IMR-90 (cell line): ENCODE results near the gene UBE2J1. TPM values are rescaled to one million over a fixed set of nuclear protein-coding genes. Genes with fewer than 3 reads are reported as not detected.

Experiments
- ATAC-seq: fragments of 200-7000 bp; cut with Tn5 transposase; 2 replicates; pipeline ENCODE4 v1.9.1; 2020; ENCODE audit warnings: low read depth, mild to moderate bottlenecking, moderate library complexity
- BruUV-seq: library from RNA; stranded (reverse); fragments of 400-500 nt; replicated peaks from 2 replicates; lab custom pipeline; 2021; lab: Mats Ljungman, UMichigan
- CTCF ChIA-PET: fragments of 300-600 bp; formaldehyde crosslinking; extraction: SDS; loops from one replicate; lab custom pipeline; 2021; ENCODE audit warnings: antibody characterized with exemption; lab: Yijun Ruan, JAX
- POLR2A ChIA-PET: fragments of 300-600 bp; sonication (Branson Sonifier 250); formaldehyde crosslinking; loops from one replicate; lab custom pipeline; 2022; ENCODE audit warnings: antibody characterized with exemption; ENCODE audit not compliant: unreplicated experiment; lab: Charles Lee
- DNase-seq: peaks from one replicate; pipeline ENCODE4 v3.0.0; 2013
- H2AFZ ChIP-seq: replicated peaks from 2 replicates; pipeline ENCODE3; 2013; ENCODE audit warnings: low read length, mild to moderate bottlenecking; ENCODE audit not compliant: poor library complexity
- H2AK5ac ChIP-seq: 2 replicates; pipeline ENCODE4 v1.6.1; 2013; ENCODE audit warnings: low read depth, low read length, inconsistent platforms
- H2AK9ac ChIP-seq: replicated peaks from 2 replicates; pipeline ENCODE3; 2013; ENCODE audit warnings: mild to moderate bottlenecking, low read depth, low read length, moderate library complexity; ENCODE audit not compliant: poor library complexity
- H2BK120ac ChIP-seq: 2 replicates; pipeline ENCODE4 v1.6.1; 2013; ENCODE audit warnings: low read depth, low read length, inconsistent platforms
- H2BK15ac ChIP-seq: 3 replicates; pipeline ENCODE4 v1.6.1; 2013; ENCODE audit warnings: low read depth, low read length, inconsistent platforms
- H2BK20ac ChIP-seq: 2 replicates; pipeline ENCODE4 v1.6.1; 2013; ENCODE audit warnings: low read depth, mild to moderate bottlenecking, inconsistent platforms, low read length, moderate library complexity
- H2BK5ac ChIP-seq: 2 replicates; pipeline ENCODE4 v1.6.1; 2013; ENCODE audit warnings: mild to moderate bottlenecking, low read depth, low read length, inconsistent platforms; ENCODE audit not compliant: poor library complexity, severe bottlenecking
- H3K14ac ChIP-seq: replicated peaks from 2 replicates; pipeline ENCODE4 v1.6.1; 2013; ENCODE audit warnings: low read depth, low read length, inconsistent platforms
- H3K18ac ChIP-seq: 2 replicates; pipeline ENCODE4 v1.6.1; 2013; ENCODE audit warnings: low read depth, low read length, control low read depth
- H3K23ac ChIP-seq: 2 replicates; pipeline ENCODE4 v1.6.1; 2013; ENCODE audit warnings: low read depth, low read length, inconsistent platforms
- H3K27ac ChIP-seq: 2 replicates; pipeline ENCODE4 v1.5.1; 2013; ENCODE audit warnings: mild to moderate bottlenecking, control low read depth, low read length; ENCODE audit not compliant: insufficient read depth
- H3K27me3 ChIP-seq: 2 replicates; pipeline ENCODE4 v1.6.1; 2013; ENCODE audit warnings: low read length; ENCODE audit not compliant: control insufficient read depth, insufficient read depth
- H3K36me3 ChIP-seq: 2 replicates; pipeline ENCODE4 v1.6.1; 2013; ENCODE audit warnings: low read length, mixed read lengths; ENCODE audit not compliant: control insufficient read depth, insufficient read depth
- H3K4ac ChIP-seq: 2 replicates; pipeline ENCODE4 v1.6.1; 2013; ENCODE audit warnings: low read depth, low read length, inconsistent platforms
- H3K4me1 ChIP-seq: 2 replicates; pipeline ENCODE4 v1.6.1; 2013; ENCODE audit warnings: low read length, mixed read lengths; ENCODE audit not compliant: control insufficient read depth, insufficient read depth
- H3K4me2 ChIP-seq: 2 replicates; pipeline ENCODE4 v1.6.1; 2013; ENCODE audit warnings: low read depth, mild to moderate bottlenecking, control low read depth, low read length, moderate library complexity
- H3K4me3 ChIP-seq: 2 replicates; pipeline ENCODE4 v1.5.1; 2013; ENCODE audit warnings: low read depth, mild to moderate bottlenecking, control low read depth, low read length, moderate library complexity; ENCODE audit not compliant: insufficient read depth
- H3K56ac ChIP-seq: 2 replicates; pipeline ENCODE4 v1.6.1; 2013; ENCODE audit warnings: low read length, inconsistent platforms; ENCODE audit not compliant: insufficient read depth; ENCODE audit errors: extremely low read depth
- H3K79me1 ChIP-seq, 2 experiments: 2 replicates each; pipeline ENCODE4 v1.6.1; 2013; ENCODE audit warnings: low read length in 2 of 2, inconsistent platforms in 1 of 2, low read depth in 1 of 2
- H3K9ac ChIP-seq: 2 replicates; pipeline ENCODE4 v1.6.1; 2013; ENCODE audit warnings: low read depth, low read length, control low read depth
- H3K9me1 ChIP-seq: 2 replicates; pipeline ENCODE4 v1.6.1; 2013; ENCODE audit warnings: low read length, inconsistent platforms; ENCODE audit not compliant: insufficient read depth
- H3K9me3 ChIP-seq: 2 replicates; pipeline ENCODE4 v1.6.1; 2013; ENCODE audit warnings: low read length; ENCODE audit not compliant: control insufficient read depth, insufficient read depth
- H4K20me1 ChIP-seq: 2 replicates; pipeline ENCODE4 v1.6.1; 2013; ENCODE audit warnings: low read length, inconsistent platforms; ENCODE audit not compliant: insufficient read depth
- H4K5ac ChIP-seq: 2 replicates; pipeline ENCODE4 v1.6.1; 2013; ENCODE audit warnings: mild to moderate bottlenecking, low read depth, low read length, control low read depth
- H4K8ac ChIP-seq, 2 experiments: 2 replicates each; pipeline ENCODE4 v1.6.1; 2013; ENCODE audit warnings: low read depth in 2 of 2, low read length in 2 of 2, control low read depth in 1 of 2, inconsistent platforms in 1 of 2
- H4K91ac ChIP-seq: 2 replicates; pipeline ENCODE4 v1.6.1; 2013; ENCODE audit warnings: low read depth, low read length, inconsistent platforms; ENCODE audit not compliant: insufficient read depth
- CTCF ChIP-seq: conservative IDR thresholded peaks from 2 replicates; pipeline ENCODE4 v1.5.1; 2012; ENCODE audit warnings: mild to moderate bottlenecking, low read depth, low read length, improper control_type of control experiment
- ELK1 ChIP-seq: fragments of 150-350 bp; IDR thresholded peaks from 2 replicates; pipeline ENCODE4 v1.6.1; 2016; ENCODE audit warnings: low read depth, mild to moderate bottlenecking, low read length, moderate library complexity, borderline replicate concordance
- MAFK ChIP-seq: IDR thresholded peaks from 2 replicates; pipeline ENCODE4 v1.6.1; 2012; ENCODE audit warnings: low read depth, low read length, improper control_type of control experiment
- NFE2L2 ChIP-seq: fragments of 150-350 bp; IDR thresholded peaks from 2 replicates; pipeline ENCODE4 v1.6.1; 2016; ENCODE audit warnings: low read depth, mild to moderate bottlenecking, low read length
- WGBS, 2 experiments: methylation state at CpG; one replicate each; pipeline versions ENCODE4 v1.1.5 to v1.1.7; 2013; ENCODE audit warnings: missing lambda C conversion rate in 2 of 2; ENCODE audit not compliant: insufficient read length in 1 of 2; ENCODE audit errors: extremely low coverage in 2 of 2; 5-methylcytosine and 5-hydroxymethylcytosine counted together
- dilution Hi-C: fragments of 300-500 bp; cut with HindIII; formaldehyde crosslinking; loops from one replicate; pipeline ENCODE4 v1.14.3; 2018; ENCODE audit warnings: low sequenced_read_pairs; ENCODE audit not compliant: unreplicated experiment
- in situ Hi-C: fragments of 300-500 bp; cut with MboI; formaldehyde crosslinking; loops from 3 replicates; pipeline ENCODE4 v1.14.3; 2019; ENCODE audit warnings: low sequenced_read_pairs, inconsistent platforms, mixed read lengths
- intact Hi-C: fragments of 100-400 bp; cut with micrococcal nuclease; formaldehyde crosslinking; loops from 2 replicates; pipeline ENCODE4 v1.10.0; 2022
- polyA plus RNA-seq, 3 experiments: library from polyadenylated mRNA; depleted of rRNA; stranded (reverse); fragments of >200 nt; gene quantifications; 2 replicates each; pipeline ENCODE4 v1.2.3, GENCODE V29; 2012; ENCODE audit warnings: low replicate concordance in 1 of 3
- total RNA-seq: library from RNA; depleted of rRNA; stranded (reverse); fragments of >200 nt; gene quantifications from 2 replicates; pipeline ENCODE4 v1.2.3, GENCODE V29; 2012

UBE2J1 gene
- total and polyA plus RNA-seq, 2 of the 4 experiments (the other 2 are of a cell fraction), result 20.9 to 35.3 TPM

GRCh38 chr6:89355511-89356194 lies 3.1 kb upstream of the UBE2J1 start:
- ChIA-PET POLR2A (no interaction called here), CTCF (interaction anchor here (2.0 to 2.3 kb wide), 2 partner anchors 12 to 16 kb away, joined by 8 read pairs; no protein-coding TSS in a partner anchor)
- Histone ChIP-seq H3K9me3 (no peaks in the 10 kb centered on the region), H3K18ac (no peak overlapping the region), H2BK120ac (no peak overlapping the region), H3K27ac (no peak overlapping the region), H3K4me3 (no peak overlapping the region), H3K9me1 (no peaks in the 10 kb centered on the region), H3K14ac (no peak overlapping the region), H4K20me1 (peaks cover 1% of the 10 kb centered on the region; the same call in 1 of the 2 replicates), H2AFZ (no peak overlapping the region), H2BK20ac (no peak overlapping the region), H4K5ac (no peak overlapping the region), H3K23ac (no peak overlapping the region), H3K36me3 (no peaks in the 10 kb centered on the region), H3K56ac (no peak overlapping the region), H3K79me1 (peaks cover 0 to 11% of the 10 kb centered on the region in 2 experiments; a peak in 2 of 4 replicates), H3K4me1 (peaks cover 3% of the 10 kb centered on the region), H3K4ac (no peak overlapping the region), H2BK15ac (no peak overlapping the region), H2BK5ac (no peak overlapping the region), H3K4me2 (no peak overlapping the region), H2AK9ac (no peak overlapping the region), H4K8ac (no peak overlapping the region), H2AK5ac (no peak overlapping the region), H4K91ac (no peak overlapping the region), H3K27me3 (no peaks in the 10 kb centered on the region), H3K9ac (no peak overlapping the region)
- ATAC-seq (no peak), DNase-seq (no peak)
- intact Hi-C loops, result no loop called here
- WGBS, 2 experiments, result 100% methylated on average over 1 of the region's 2 CpGs; no CpG with 5 or more reads in 1 of the 2 experiments
- TF ChIP-seq CTCF (no peak), ELK1 (no peak), MAFK (no peak), NFE2L2 (no peak)
- no TSS peak for BruUV-seq
- in situ Hi-C loops, result loop anchor here (25.0 kb wide), 2 partner anchors 218 to 368 kb away; partner anchors contain the start of gene PM20D2
- dilution Hi-C loops, result no loop called here
